ENCODE measurements around the gene SEC16B. TPM values are rescaled to one million over a fixed set of nuclear protein-coding genes. Genes with fewer than 3 reads are reported as not detected.

SEC16B gene
- polyA plus RNA-seq, 1 experiment = 1.5 TPM

DNA sequence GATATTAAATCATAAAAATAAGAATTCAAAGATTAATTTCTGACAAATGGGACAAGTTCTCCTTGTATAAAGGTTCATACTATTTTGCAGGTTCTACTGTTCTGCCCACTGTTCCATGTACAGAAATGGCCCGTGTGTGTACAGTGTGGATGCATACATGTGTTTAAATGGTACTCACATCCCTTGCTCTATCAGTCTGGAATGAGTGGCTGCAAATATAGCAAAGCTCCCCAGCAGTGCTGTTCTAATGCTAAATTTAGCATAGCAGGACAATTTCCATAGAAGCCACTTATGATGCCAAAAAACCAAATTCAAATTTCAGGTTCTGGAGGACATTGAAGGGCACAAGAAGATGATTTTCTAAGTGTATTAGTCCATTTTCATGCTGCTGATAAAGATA lies 9.4 kb upstream of the SEC16B start:
- no peaks in the 10 kb centered on the region for H3K36me3 ChIP-seq (ENCODE audit: control insufficient read depth, insufficient read depth, low read length)
- no peak overlapping the region for H3K4me3 ChIP-seq (ENCODE audit: low read depth, low read length)
- TF ChIP-seq, protein P1, sequence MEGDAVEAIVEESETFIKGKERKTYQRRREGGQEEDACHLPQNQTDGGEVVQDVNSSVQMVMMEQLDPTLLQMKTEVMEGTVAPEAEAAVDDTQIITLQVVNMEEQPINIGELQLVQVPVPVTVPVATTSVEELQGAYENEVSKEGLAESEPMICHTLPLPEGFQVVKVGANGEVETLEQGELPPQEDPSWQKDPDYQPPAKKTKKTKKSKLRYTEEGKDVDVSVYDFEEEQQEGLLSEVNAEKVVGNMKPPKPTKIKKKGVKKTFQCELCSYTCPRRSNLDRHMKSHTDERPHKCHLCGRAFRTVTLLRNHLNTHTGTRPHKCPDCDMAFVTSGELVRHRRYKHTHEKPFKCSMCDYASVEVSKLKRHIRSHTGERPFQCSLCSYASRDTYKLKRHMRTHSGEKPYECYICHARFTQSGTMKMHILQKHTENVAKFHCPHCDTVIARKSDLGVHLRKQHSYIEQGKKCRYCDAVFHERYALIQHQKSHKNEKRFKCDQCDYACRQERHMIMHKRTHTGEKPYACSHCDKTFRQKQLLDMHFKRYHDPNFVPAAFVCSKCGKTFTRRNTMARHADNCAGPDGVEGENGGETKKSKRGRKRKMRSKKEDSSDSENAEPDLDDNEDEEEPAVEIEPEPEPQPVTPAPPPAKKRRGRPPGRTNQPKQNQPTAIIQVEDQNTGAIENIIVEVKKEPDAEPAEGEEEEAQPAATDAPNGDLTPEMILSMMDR (IDR thresholded peaks at IDR 0.05; ENCODE audit: insufficient read depth, low read depth, low read length) = no peak
- no peak for DNase-seq (ENCODE audit: low read depth)
- ChIA-PET POLR2A (no interaction called here), CTCF (no interaction called here)
- H3K27me3 ChIP-seq (ENCODE audit: control insufficient read depth, insufficient read depth, low read length) = no peaks in the 10 kb centered on the region

DNA sequence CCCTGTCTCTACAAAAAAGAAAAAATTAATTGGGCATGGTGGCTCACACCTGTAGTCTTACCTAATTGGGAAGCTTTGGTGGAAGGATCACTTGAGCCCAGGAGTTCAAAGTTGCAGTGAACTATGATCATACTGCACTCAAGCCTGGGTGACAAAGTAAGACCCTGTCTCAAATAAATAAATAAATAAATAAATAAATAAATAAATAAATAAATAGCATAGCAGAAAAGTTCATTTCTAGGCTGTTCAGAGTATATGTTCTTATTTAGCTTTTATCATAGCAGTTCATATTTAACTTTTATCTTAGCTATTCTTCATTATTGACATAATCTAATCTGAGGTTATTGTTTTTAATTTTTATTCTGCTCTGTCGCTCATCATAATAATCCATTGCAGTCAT lies 8.7 kb upstream of the SEC16B start:
- no peak for DNase-seq (ENCODE audit: low read depth)
- TF ChIP-seq, protein P1 (IDR thresholded peaks at IDR 0.05; ENCODE audit: insufficient read depth, low read depth, low read length) = no peak
- H3K36me3 ChIP-seq (ENCODE audit: control insufficient read depth, insufficient read depth, low read length) = no peaks in the 10 kb centered on the region
- ChIA-PET CTCF (interaction anchor here (1.1 kb wide), 1 partner anchor 59 kb away, joined by 3 read pairs; no protein-coding TSS in a partner anchor), POLR2A (no interaction called here)
- H3K27me3 ChIP-seq (ENCODE audit: control insufficient read depth, insufficient read depth, low read length) = no peaks in the 10 kb centered on the region
- no peak overlapping the region for H3K4me3 ChIP-seq (ENCODE audit: low read depth, low read length)

GRCh38 chr1:177977141-177977540 lies 7.3 kb upstream of the SEC16B start:
- Histone ChIP-seq H3K27me3 (ENCODE audit: control insufficient read depth, insufficient read depth, low read length) (no peaks in the 10 kb centered on the region), H3K4me3 (ENCODE audit: low read depth, low read length) (no peak overlapping the region), H3K36me3 (ENCODE audit: control insufficient read depth, insufficient read depth, low read length) (no peaks in the 10 kb centered on the region)
- TF ChIP-seq, protein P1 (IDR thresholded peaks at IDR 0.05; ENCODE audit: insufficient read depth, low read depth, low read length) = no peak
- ChIA-PET CTCF (no interaction called here), POLR2A (no interaction called here)
- no peak for DNase-seq (ENCODE audit: low read depth)

GRCh38 chr1:177976596-177976995 lies 6.7 kb upstream of the SEC16B start:
- no peak for DNase-seq (ENCODE audit: low read depth)
- TF ChIP-seq, protein P1 (IDR thresholded peaks at IDR 0.05; ENCODE audit: insufficient read depth, low read depth, low read length) = no peak
- H3K36me3 ChIP-seq (ENCODE audit: control insufficient read depth, insufficient read depth, low read length) = no peaks in the 10 kb centered on the region
- ChIA-PET CTCF (interaction anchor here (1.5 kb wide), 1 partner anchor 10 kb away, joined by 3 read pairs; no protein-coding TSS in a partner anchor), POLR2A (no interaction called here)
- H3K27me3 ChIP-seq (ENCODE audit: control insufficient read depth, insufficient read depth, low read length) = no peaks in the 10 kb centered on the region
- no peak overlapping the region for H3K4me3 ChIP-seq (ENCODE audit: low read depth, low read length)

- Histone ChIP-seq H3K27me3 (ENCODE audit: control insufficient read depth, insufficient read depth, low read length) (no peaks in the 10 kb centered on the region), H3K36me3 (ENCODE audit: control insufficient read depth, insufficient read depth, low read length) (no peaks in the 10 kb centered on the region), H3K4me3 (ENCODE audit: low read depth, low read length) (no peak overlapping the region)
- no peak for DNase-seq (ENCODE audit: low read depth)
- ChIA-PET POLR2A (no interaction called here), CTCF (interaction anchor here (0.7 to 1.5 kb wide), 4 partner anchors 9 to 17 kb away, joined by 3 to 4 read pairs (median 3); no protein-coding TSS in a partner anchor)
- TF ChIP-seq, protein P1 (IDR thresholded peaks at IDR 0.05; ENCODE audit: insufficient read depth, low read depth, low read length) = no peak
These were observed 6.0 kb upstream of the SEC16B start for GRCh38 chr1:177975588-177976495.

Data from BJ (cell line).